Calu3 (cell line): Measurements from ENCODE around the gene CYBB. TPM values are rescaled to one million over a fixed set of nuclear protein-coding genes. Genes with fewer than 3 reads are reported as not detected.

Experiments used
- BruUV-seq: library from RNA; stranded (reverse); fragments of 400-500 nt; replicated peaks from 2 replicates; lab custom pipeline; 2021; lab: Mats Ljungman, UMichigan
- CTCF ChIA-PET: fragments of 300-600 bp; sonication (Branson Sonifier 250); formaldehyde crosslinking; loops from one replicate; lab custom pipeline; 2022; ENCODE audit warnings: antibody characterized with exemption; lab: Charles Lee
- DNase-seq: peaks from one replicate; pipeline ENCODE4 v3.0.0; 2022
- H3K27ac Mint-ChIP-seq: one replicate; pipeline ENCODE4 v1.8.0; 2022; ENCODE audit warnings: mixed read lengths; ENCODE audit not compliant: unreplicated experiment
- H3K27me3 Mint-ChIP-seq: one replicate; pipeline ENCODE4 v1.8.0; 2022; ENCODE audit warnings: mixed read lengths; ENCODE audit not compliant: unreplicated experiment
- H3K36me3 Mint-ChIP-seq: one replicate; pipeline ENCODE4 v1.8.0; 2022; ENCODE audit warnings: mild to moderate bottlenecking, moderate library complexity, mixed read lengths; ENCODE audit not compliant: insufficient read depth, unreplicated experiment
- H3K4me1 Mint-ChIP-seq: one replicate; pipeline ENCODE4 v1.8.0; 2022; ENCODE audit warnings: mild to moderate bottlenecking, low read depth, mixed read lengths; ENCODE audit not compliant: unreplicated experiment
- H3K4me3 Mint-ChIP-seq: one replicate; pipeline ENCODE4 v1.8.0; 2022; ENCODE audit warnings: mild to moderate bottlenecking, low read depth, moderate library complexity, mixed read lengths; ENCODE audit not compliant: unreplicated experiment
- H3K9me3 Mint-ChIP-seq: one replicate; pipeline ENCODE4 v1.8.0; 2022; ENCODE audit warnings: low read depth, mixed read lengths; ENCODE audit not compliant: unreplicated experiment
- CTCF ChIP-seq: fragments of 200-600 bp; IDR thresholded peaks from one replicate; pipeline ENCODE4 v1.8.0; 2022; ENCODE audit warnings: antibody characterized with exemption; ENCODE audit not compliant: unreplicated experiment
- intact Hi-C: fragments of 100-400 bp; cut with micrococcal nuclease; formaldehyde crosslinking; loops from one replicate; pipeline ENCODE4 v1.10.0; 2022; ENCODE audit not compliant: unreplicated experiment
- total RNA-seq: library from RNA; stranded (reverse); gene quantifications from 2 replicates; pipeline ENCODE4 v1.2.3, GENCODE V29; 2022

The CYBB gene
- total RNA-seq, 1 experiment from 2014 or later: 1.8 TPM

- no TSS peak for BruUV-seq
- H3K36me3 Mint-ChIP-seq: no peaks in the 10 kb centered on the region
- no peak for DNase-seq
- H3K27me3 Mint-ChIP-seq: no peaks in the 10 kb centered on the region
- no peak overlapping the region for H3K4me3 Mint-ChIP-seq
- no peak for TF ChIP-seq CTCF
- H3K27ac Mint-ChIP-seq: no peak overlapping the region
- no peaks in the 10 kb centered on the region for H3K4me1 Mint-ChIP-seq
- CTCF ChIA-PET: no interaction called here
- no peaks in the 10 kb centered on the region for H3K9me3 Mint-ChIP-seq
- intact Hi-C loops: no loop called here
Measured at GRCh38 chrX:37787423-37787869, 7.6 kb downstream of the CYBB start.

DNA sequence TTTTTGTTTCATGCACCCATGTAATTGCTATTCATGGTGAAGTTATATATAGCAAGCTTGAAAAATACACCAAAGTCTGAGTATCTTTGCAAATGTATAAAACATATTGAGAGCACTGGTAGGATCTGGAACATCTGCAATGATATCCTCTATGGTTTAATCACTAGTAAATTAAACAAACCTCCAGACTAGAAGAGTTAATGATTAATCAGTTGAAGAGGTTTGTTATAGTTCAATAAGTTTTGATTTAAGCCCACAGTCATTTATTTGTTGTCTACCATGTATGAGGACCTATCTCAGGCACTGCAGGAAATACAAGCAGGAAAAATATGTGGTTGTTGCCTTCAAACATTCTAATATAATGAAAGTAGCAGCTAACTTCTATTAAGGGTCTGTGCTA lies 16.5 kb downstream of the CYBB start:
- no peak for TF ChIP-seq CTCF
- Mint-ChIP-seq H3K4me3 (no peak overlapping the region), H3K4me1 (peaks cover 6% of the 10 kb centered on the region), H3K27me3 (no peaks in the 10 kb centered on the region), H3K9me3 (no peaks in the 10 kb centered on the region), H3K27ac (no peak overlapping the region), H3K36me3 (no peaks in the 10 kb centered on the region)
- CTCF ChIA-PET: no interaction called here
- no peak for DNase-seq
- no TSS peak for BruUV-seq
- intact Hi-C loops: no loop called here

- peak; percentile 9 for DNase-seq
- CTCF ChIA-PET: no interaction called here
- TF ChIP-seq CTCF: no peak
- Mint-ChIP-seq H3K4me3 (no peak overlapping the region), H3K4me1 (peaks cover 6% of the 10 kb centered on the region), H3K27me3 (no peaks in the 10 kb centered on the region), H3K36me3 (no peaks in the 10 kb centered on the region), H3K27ac (no peak overlapping the region), H3K9me3 (no peaks in the 10 kb centered on the region)
- intact Hi-C loops: no loop called here
- BruUV-seq: no TSS peak
Measured at GRCh38 chrX:37796805-37797204, 16.9 kb downstream of the CYBB start.

DNA sequence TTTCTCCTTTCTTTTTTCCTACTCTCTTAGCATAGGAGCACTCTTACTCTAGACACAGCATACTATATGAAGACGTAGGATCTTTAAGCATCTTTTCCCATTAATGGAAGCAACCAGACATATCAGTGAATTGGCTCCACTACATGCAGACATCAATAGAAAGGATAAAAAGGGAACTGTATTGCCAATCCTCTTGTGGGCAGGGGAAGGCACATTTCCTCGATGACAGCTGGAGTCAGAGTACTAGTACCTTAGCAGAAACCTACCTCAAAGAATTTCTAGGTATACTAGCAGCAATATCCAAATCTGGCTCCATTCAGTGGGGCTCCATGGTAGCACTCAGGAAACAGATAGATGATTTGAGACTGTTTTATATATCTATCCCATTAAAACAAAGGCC lies 20.1 kb downstream of the CYBB start:
- no peaks in the 10 kb centered on the region for H3K27me3 Mint-ChIP-seq
- H3K27ac Mint-ChIP-seq: no peak overlapping the region
- BruUV-seq: no TSS peak
- H3K4me3 Mint-ChIP-seq: no peak overlapping the region
- H3K9me3 Mint-ChIP-seq: no peaks in the 10 kb centered on the region
- intact Hi-C loops: no loop called here
- no peak for TF ChIP-seq CTCF
- CTCF ChIA-PET: no interaction called here
- H3K36me3 Mint-ChIP-seq: no peaks in the 10 kb centered on the region
- peaks cover 6% of the 10 kb centered on the region for H3K4me1 Mint-ChIP-seq
- DNase-seq: no peak
